ENCODE results near the gene PLEKHG2. TPM values are rescaled to one million over a fixed set of nuclear protein-coding genes. Genes with fewer than 3 reads are reported as not detected.

Gene PLEKHG2
- total and polyA plus RNA-seq, 9 of the 15 experiments (the other 6 are each of a cell fraction or from before 2014, with no cell fraction given), result 0.98 to 45.7 (median 9.8) TPM

DNA sequence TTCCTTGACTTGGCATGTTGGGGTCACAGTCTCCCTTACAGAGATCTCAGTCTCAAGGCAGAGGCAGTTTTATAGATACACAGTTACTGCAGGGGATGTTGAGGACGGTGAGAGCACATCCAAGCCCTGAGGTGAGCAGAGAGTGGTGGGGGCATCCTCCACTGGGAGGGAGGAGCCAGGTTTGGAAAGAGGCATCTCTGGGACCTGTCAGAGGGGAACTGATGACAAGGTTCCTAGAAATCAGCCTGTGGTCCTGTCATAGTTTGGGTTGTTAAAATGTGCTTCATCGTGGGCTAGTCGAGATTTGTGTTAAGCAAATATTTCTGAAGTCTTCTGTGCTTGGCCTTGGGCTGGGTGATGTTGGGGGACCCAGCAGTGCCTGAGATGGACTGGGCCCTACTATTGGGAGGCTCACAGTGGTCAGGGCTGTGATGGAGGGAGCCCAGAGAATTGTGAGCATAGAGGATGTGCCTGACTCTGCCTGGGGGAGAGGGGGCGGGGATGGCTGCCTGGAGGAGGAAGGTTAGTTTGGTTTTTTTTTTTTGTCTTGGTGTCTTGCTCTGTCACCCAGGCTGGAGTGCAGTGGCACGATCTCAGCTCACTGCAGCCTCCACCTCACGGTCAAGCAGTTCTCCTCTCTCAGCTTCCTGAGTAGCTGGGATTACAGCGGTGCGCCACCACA is 36.8 kb downstream of the PLEKHG2 start:
- ChIA-PET CTCF (ENCODE audit: low intra/inter-chr PET ratio) (no interaction called here), POLR2A (interaction anchor here (0.9 to 1.7 kb wide), 3 partner anchors 13 to 26 kb away, joined by 3 to 6 read pairs (median 3); partner anchors contain the start of gene RPS16)
- peaks cover 59% of the 10 kb centered on the region for H3K36me3 ChIP-seq (ENCODE audit: control insufficient read depth, insufficient read depth, low read length)
- peaks cover 2 to 17% of the 10 kb centered on the region in 2 experiments; a peak in 3 of 5 replicates for H3K4me1 ChIP-seq (replicated peaks in 1 of 2; ENCODE audit: control insufficient read depth in 2 of 2, insufficient read depth in 2 of 2, low read length in 2 of 2)
- 69% methylated on average over 5 of the region's 8 CpGs for whole genome bisulfite sequencing (ENCODE audit: insufficient coverage, low coverage, missing lambda C conversion rate)
- no peak overlapping the region for H3K4me3 ChIP-seq
- FAIRE-seq, result no peak
- no peak overlapping the region for H3K4me2 ChIP-seq (ENCODE audit: insufficient read depth, low read length)
- peak overlapping the region in 1 of 2 experiments; percentile 1; a peak in 1 of 4 replicates for H3K9ac ChIP-seq (ENCODE audit: insufficient read depth in 1 of 2, low read depth in 2 of 2, low read length in 2 of 2)
- H3K27me3 ChIP-seq (ENCODE audit: control insufficient read depth in 2 of 2, insufficient read depth in 2 of 2, low read length in 2 of 2), result no peaks in the 10 kb centered on the region
- no peaks in the 10 kb centered on the region for H3K9me1 ChIP-seq (ENCODE audit: control insufficient read depth, insufficient read depth, low read length)
- H2AFZ ChIP-seq (ENCODE audit: low read depth, low read length), result no peak overlapping the region
- in situ Hi-C loops (cut with MboI) (no loop called here), intact Hi-C loops (cut with micrococcal nuclease) (loop anchor here (5.0 kb wide), 1 partner anchor 33 kb away; the partner anchor contains the start of gene TIMM50)
- H4K20me1 ChIP-seq (replicated peaks; ENCODE audit: control insufficient read depth, insufficient read depth, low read length), result peaks cover 4% of the 10 kb centered on the region; the same call in 1 of the 2 replicates
- no peaks in the 10 kb centered on the region for H3K9me3 ChIP-seq (replicated peaks; ENCODE audit: control insufficient read depth, insufficient read depth, low read depth, low read length)
- no peak for DNase-seq (ENCODE audit: extremely low read depth in 1 of 4, low spot score in 3 of 4)
- no TSS peak for BruUV-seq (replicated peaks)
- H3K79me2 ChIP-seq (ENCODE audit: control insufficient read depth, insufficient read depth, low read length), result peaks cover 81% of the 10 kb centered on the region
- no peak for ATAC-seq
- H3K27ac ChIP-seq (ENCODE audit: extremely low read depth, low read depth, low read length), result no peak overlapping the region
- TF ChIP-seq, protein P1, sequence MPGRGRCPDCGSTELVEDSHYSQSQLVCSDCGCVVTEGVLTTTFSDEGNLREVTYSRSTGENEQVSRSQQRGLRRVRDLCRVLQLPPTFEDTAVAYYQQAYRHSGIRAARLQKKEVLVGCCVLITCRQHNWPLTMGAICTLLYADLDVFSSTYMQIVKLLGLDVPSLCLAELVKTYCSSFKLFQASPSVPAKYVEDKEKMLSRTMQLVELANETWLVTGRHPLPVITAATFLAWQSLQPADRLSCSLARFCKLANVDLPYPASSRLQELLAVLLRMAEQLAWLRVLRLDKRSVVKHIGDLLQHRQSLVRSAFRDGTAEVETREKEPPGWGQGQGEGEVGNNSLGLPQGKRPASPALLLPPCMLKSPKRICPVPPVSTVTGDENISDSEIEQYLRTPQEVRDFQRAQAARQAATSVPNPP (IDR thresholded peaks at IDR 0.05; ENCODE audit: borderline replicate concordance, insufficient read depth, insufficient read length), result no peak
- TF ChIP-seq SREBF2 (CRISPR knock-in tag; IDR thresholded peaks at IDR 0.05) (no peak), FOXP1 (CRISPR knock-in tag; IDR thresholded peaks at IDR 0.05) (no peak), SIN3B (IDR thresholded peaks at IDR 0.05; ENCODE audit: low read depth) (no peak), NFYB (IDR thresholded peaks at IDR 0.05; ENCODE audit: extremely low read depth, insufficient read length) (no peak), DDX20 (tag; IDR thresholded peaks at IDR 0.05; ENCODE audit: low read depth) (no peak), IRF2 (CRISPR knock-in tag; IDR thresholded peaks at IDR 0.05) (no peak), TRIM28 (IDR thresholded peaks at IDR 0.05) (no peak)
- TF ChIP-seq, protein P2, sequence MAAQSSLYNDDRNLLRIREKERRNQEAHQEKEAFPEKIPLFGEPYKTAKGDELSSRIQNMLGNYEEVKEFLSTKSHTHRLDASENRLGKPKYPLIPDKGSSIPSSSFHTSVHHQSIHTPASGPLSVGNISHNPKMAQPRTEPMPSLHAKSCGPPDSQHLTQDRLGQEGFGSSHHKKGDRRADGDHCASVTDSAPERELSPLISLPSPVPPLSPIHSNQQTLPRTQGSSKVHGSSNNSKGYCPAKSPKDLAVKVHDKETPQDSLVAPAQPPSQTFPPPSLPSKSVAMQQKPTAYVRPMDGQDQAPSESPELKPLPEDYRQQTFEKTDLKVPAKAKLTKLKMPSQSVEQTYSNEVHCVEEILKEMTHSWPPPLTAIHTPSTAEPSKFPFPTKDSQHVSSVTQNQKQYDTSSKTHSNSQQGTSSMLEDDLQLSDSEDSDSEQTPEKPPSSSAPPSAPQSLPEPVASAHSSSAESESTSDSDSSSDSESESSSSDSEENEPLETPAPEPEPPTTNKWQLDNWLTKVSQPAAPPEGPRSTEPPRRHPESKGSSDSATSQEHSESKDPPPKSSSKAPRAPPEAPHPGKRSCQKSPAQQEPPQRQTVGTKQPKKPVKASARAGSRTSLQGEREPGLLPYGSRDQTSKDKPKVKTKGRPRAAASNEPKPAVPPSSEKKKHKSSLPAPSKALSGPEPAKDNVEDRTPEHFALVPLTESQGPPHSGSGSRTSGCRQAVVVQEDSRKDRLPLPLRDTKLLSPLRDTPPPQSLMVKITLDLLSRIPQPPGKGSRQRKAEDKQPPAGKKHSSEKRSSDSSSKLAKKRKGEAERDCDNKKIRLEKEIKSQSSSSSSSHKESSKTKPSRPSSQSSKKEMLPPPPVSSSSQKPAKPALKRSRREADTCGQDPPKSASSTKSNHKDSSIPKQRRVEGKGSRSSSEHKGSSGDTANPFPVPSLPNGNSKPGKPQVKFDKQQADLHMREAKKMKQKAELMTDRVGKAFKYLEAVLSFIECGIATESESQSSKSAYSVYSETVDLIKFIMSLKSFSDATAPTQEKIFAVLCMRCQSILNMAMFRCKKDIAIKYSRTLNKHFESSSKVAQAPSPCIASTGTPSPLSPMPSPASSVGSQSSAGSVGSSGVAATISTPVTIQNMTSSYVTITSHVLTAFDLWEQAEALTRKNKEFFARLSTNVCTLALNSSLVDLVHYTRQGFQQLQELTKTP (IDR thresholded peaks at IDR 0.05; ENCODE audit: low read depth in 1 of 2, partially characterized antibody in 2 of 2), result no peak
- TF ChIP-seq, protein P3, sequence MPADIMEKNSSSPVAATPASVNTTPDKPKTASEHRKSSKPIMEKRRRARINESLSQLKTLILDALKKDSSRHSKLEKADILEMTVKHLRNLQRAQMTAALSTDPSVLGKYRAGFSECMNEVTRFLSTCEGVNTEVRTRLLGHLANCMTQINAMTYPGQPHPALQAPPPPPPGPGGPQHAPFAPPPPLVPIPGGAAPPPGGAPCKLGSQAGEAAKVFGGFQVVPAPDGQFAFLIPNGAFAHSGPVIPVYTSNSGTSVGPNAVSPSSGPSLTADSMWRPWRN (IDR thresholded peaks at IDR 0.05; ENCODE audit: low read depth), result no peak
- TF ChIP-seq, protein P4, sequence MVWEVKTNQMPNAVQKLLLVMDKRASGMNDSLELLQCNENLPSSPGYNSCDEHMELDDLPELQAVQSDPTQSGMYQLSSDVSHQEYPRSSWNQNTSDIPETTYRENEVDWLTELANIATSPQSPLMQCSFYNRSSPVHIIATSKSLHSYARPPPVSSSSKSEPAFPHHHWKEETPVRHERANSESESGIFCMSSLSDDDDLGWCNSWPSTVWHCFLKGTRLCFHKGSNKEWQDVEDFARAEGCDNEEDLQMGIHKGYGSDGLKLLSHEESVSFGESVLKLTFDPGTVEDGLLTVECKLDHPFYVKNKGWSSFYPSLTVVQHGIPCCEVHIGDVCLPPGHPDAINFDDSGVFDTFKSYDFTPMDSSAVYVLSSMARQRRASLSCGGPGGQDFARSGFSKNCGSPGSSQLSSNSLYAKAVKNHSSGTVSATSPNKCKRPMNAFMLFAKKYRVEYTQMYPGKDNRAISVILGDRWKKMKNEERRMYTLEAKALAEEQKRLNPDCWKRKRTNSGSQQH (CRISPR knock-in tag; IDR thresholded peaks at IDR 0.05), result no peak
